ENCODE results near the gene ZBTB18. TPM values are rescaled to one million over a fixed set of nuclear protein-coding genes. Genes with fewer than 3 reads are reported as not detected.

ZBTB18 gene
- total and polyA plus RNA-seq, 2 of the 4 experiments (the other 2 are of a cell fraction): 10.0 to 16.0 TPM

DNA sequence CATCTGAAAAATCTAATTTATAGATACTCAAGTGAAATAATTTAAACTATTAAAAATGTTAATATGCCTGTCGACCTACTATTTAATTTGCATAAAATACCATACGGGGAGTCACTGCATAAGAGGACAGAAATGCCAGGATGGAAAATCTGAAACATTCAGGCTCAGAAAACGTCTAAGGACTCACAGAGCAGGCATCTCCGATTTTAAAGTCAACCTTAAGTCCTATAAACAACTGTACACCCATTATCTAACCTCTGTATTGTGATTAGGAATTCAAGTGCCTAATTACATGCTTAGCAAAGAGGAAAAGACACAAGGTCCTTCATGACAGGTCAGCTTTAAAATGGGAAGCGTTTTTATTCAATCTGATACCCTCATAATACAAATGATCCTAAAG lies 49.2 kb downstream of the ZBTB18 start:
- Histone ChIP-seq H3K9ac (ENCODE audit: low read depth, low read length) (no peak overlapping the region), H4K8ac (ENCODE audit: low read depth in 2 of 2, low read length in 2 of 2) (no peak overlapping the region), H3K79me1 (ENCODE audit: low read depth in 1 of 2, low read length in 2 of 2) (no peaks in the 10 kb centered on the region), H3K56ac (ENCODE audit: extremely low read depth, insufficient read depth, low read length) (no peak overlapping the region), H4K5ac (ENCODE audit: low read depth, low read length) (no peak overlapping the region), H3K27ac (ENCODE audit: insufficient read depth, low read length) (no peak overlapping the region), H3K4me3 (ENCODE audit: insufficient read depth, low read depth, low read length) (no peak overlapping the region), H3K4me2 (ENCODE audit: low read depth, low read length) (no peak overlapping the region; the same call in 1 of the 2 replicates), H3K18ac (ENCODE audit: low read depth, low read length) (no peak overlapping the region), H2AK9ac (replicated peaks; ENCODE audit: low read depth, low read length, poor library complexity) (no peak overlapping the region), H2BK120ac (ENCODE audit: low read depth, low read length) (no peak overlapping the region), H4K91ac (ENCODE audit: insufficient read depth, low read depth, low read length) (no peak overlapping the region), H2BK15ac (ENCODE audit: low read depth, low read length) (no peak overlapping the region), H2BK20ac (ENCODE audit: low read depth, low read length) (no peak overlapping the region), H3K9me1 (ENCODE audit: insufficient read depth, low read length) (no peaks in the 10 kb centered on the region), H3K4me1 (ENCODE audit: control insufficient read depth, insufficient read depth, low read length) (peaks cover 16% of the 10 kb centered on the region), H3K27me3 (ENCODE audit: control insufficient read depth, insufficient read depth, low read length) (no peaks in the 10 kb centered on the region; the same call in 1 of the 2 replicates), H3K4ac (ENCODE audit: low read depth, low read length) (no peak overlapping the region), H4K20me1 (ENCODE audit: insufficient read depth, low read length) (no peaks in the 10 kb centered on the region), H2BK5ac (ENCODE audit: low read depth, low read length, poor library complexity, severe bottlenecking) (no peak overlapping the region), H2AK5ac (ENCODE audit: low read depth, low read length) (no peak overlapping the region), H3K9me3 (ENCODE audit: control insufficient read depth, insufficient read depth, low read length) (0 out of 2 replicates have a peak, but pooled peaks cover 2% of the 10 kb centered on the region), H3K36me3 (ENCODE audit: control insufficient read depth, insufficient read depth, low read length) (no peaks in the 10 kb centered on the region), H3K14ac (replicated peaks; ENCODE audit: low read depth, low read length) (no peak overlapping the region), H2AFZ (replicated peaks; ENCODE audit: low read length, poor library complexity) (no peak overlapping the region), H3K23ac (ENCODE audit: low read depth, low read length) (no peak overlapping the region)
- BruUV-seq (replicated peaks): no TSS peak
- WGBS, 2 experiments (ENCODE audit: extremely low coverage in 2 of 2, insufficient read length in 1 of 2): no CpG with 5 or more reads among the region's 5 CpGs
- dilution Hi-C loops (cut with HindIII; ENCODE audit: low sequenced_read_pairs, unreplicated experiment): no loop called here
- ATAC-seq (ENCODE audit: low read depth) (no peak), DNase-seq (no peak)
- in situ Hi-C loops (cut with MboI; ENCODE audit: low sequenced_read_pairs): no loop called here
- TF ChIP-seq BHLHE40 (IDR thresholded peaks at IDR 0.05; ENCODE audit: low read depth, low read length) (no peak), SMC3 (IDR thresholded peaks at IDR 0.05; ENCODE audit: low read depth, low read length) (no peak), RCOR1 (IDR thresholded peaks at IDR 0.05; ENCODE audit: insufficient replicate concordance, low read length) (no peak), NFE2L2 (IDR thresholded peaks at IDR 0.05; ENCODE audit: low read depth, low read length) (no peak), MAZ (IDR thresholded peaks at IDR 0.05; ENCODE audit: borderline replicate concordance, low read depth, low read length) (no peak), FOS (IDR thresholded peaks at IDR 0.05; ENCODE audit: low read depth, low read length) (no peak), RFX5 (IDR thresholded peaks at IDR 0.05; ENCODE audit: low read depth, low read length) (no peak), MXI1 (IDR thresholded peaks at IDR 0.05; ENCODE audit: borderline replicate concordance, low read depth, low read length) (no peak)
- TF ChIP-seq, protein P1, sequence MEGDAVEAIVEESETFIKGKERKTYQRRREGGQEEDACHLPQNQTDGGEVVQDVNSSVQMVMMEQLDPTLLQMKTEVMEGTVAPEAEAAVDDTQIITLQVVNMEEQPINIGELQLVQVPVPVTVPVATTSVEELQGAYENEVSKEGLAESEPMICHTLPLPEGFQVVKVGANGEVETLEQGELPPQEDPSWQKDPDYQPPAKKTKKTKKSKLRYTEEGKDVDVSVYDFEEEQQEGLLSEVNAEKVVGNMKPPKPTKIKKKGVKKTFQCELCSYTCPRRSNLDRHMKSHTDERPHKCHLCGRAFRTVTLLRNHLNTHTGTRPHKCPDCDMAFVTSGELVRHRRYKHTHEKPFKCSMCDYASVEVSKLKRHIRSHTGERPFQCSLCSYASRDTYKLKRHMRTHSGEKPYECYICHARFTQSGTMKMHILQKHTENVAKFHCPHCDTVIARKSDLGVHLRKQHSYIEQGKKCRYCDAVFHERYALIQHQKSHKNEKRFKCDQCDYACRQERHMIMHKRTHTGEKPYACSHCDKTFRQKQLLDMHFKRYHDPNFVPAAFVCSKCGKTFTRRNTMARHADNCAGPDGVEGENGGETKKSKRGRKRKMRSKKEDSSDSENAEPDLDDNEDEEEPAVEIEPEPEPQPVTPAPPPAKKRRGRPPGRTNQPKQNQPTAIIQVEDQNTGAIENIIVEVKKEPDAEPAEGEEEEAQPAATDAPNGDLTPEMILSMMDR (conservative IDR thresholded peaks at IDR 0.05; ENCODE audit: low read depth, low read length): no peak
- TF ChIP-seq, protein P2, sequence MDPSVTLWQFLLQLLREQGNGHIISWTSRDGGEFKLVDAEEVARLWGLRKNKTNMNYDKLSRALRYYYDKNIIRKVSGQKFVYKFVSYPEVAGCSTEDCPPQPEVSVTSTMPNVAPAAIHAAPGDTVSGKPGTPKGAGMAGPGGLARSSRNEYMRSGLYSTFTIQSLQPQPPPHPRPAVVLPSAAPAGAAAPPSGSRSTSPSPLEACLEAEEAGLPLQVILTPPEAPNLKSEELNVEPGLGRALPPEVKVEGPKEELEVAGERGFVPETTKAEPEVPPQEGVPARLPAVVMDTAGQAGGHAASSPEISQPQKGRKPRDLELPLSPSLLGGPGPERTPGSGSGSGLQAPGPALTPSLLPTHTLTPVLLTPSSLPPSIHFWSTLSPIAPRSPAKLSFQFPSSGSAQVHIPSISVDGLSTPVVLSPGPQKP (IDR thresholded peaks at IDR 0.05; ENCODE audit: borderline replicate concordance, low read depth, low read length): no peak
- intact Hi-C loops (cut with micrococcal nuclease): loop anchor here (5.0 to 10.0 kb wide), 2 partner anchors 45 to 183 kb away; partner anchors contain the start of gene ZBTB18
- CTCF ChIA-PET: no interaction called here
- POLR2A ChIA-PET (ENCODE audit: unreplicated experiment): no interaction called here

Data from IMR-90 (cell line).